Effector memory CD4-positive, alpha-beta T cell (primary cell): Measurements from ENCODE around the gene GIPC3.

Experiments
- DNase-seq, 3 donors: peaks; one replicate each; pipeline ENCODE4 v3.0.0-alpha.2; 2020
- H3K27ac ChIP-seq: 2 replicates; pipeline ENCODE4 v1.7.0; 2013; ENCODE audit warnings: mild to moderate bottlenecking, low read length, moderate library complexity; ENCODE audit not compliant: insufficient read depth, poor library complexity, severe bottlenecking
- H3K27me3 ChIP-seq: replicated peaks from 2 replicates; pipeline ENCODE4 v1.7.0; 2013; ENCODE audit warnings: mild to moderate bottlenecking, low read length; ENCODE audit not compliant: insufficient read depth, control insufficient read depth, poor library complexity, severe bottlenecking
- H3K36me3 ChIP-seq: 2 replicates; pipeline ENCODE4 v1.7.0; 2013; ENCODE audit warnings: mild to moderate bottlenecking, low read length, moderate library complexity; ENCODE audit not compliant: control insufficient read depth, insufficient read depth
- H3K4me1 ChIP-seq: 2 replicates; pipeline ENCODE4 v1.7.0; 2013; ENCODE audit warnings: low read length, mild to moderate bottlenecking; ENCODE audit not compliant: control insufficient read depth, insufficient read depth, poor library complexity, severe bottlenecking
- H3K4me3 ChIP-seq: 2 replicates; pipeline ENCODE4 v1.7.0; 2013; ENCODE audit warnings: low read length, low read depth, mild to moderate bottlenecking; ENCODE audit not compliant: insufficient read depth, poor library complexity, severe bottlenecking
- H3K9me3 ChIP-seq: 2 replicates; pipeline ENCODE4 v1.7.0; 2013; ENCODE audit warnings: mild to moderate bottlenecking, low read length, moderate library complexity; ENCODE audit not compliant: control insufficient read depth

GIPC3 gene

GRCh38 chr19:3589949-3590348 is 4.7 kb downstream of the GIPC3 start:
- H3K4me1 ChIP-seq, result peaks cover 4% of the 10 kb centered on the region
- no peaks in the 10 kb centered on the region for H3K36me3 ChIP-seq
- no peaks in the 10 kb centered on the region for H3K9me3 ChIP-seq
- H3K27me3 ChIP-seq, result no peaks in the 10 kb centered on the region
- no peak for DNase-seq
- no peak overlapping the region for H3K4me3 ChIP-seq
- no peak overlapping the region for H3K27ac ChIP-seq

DNA sequence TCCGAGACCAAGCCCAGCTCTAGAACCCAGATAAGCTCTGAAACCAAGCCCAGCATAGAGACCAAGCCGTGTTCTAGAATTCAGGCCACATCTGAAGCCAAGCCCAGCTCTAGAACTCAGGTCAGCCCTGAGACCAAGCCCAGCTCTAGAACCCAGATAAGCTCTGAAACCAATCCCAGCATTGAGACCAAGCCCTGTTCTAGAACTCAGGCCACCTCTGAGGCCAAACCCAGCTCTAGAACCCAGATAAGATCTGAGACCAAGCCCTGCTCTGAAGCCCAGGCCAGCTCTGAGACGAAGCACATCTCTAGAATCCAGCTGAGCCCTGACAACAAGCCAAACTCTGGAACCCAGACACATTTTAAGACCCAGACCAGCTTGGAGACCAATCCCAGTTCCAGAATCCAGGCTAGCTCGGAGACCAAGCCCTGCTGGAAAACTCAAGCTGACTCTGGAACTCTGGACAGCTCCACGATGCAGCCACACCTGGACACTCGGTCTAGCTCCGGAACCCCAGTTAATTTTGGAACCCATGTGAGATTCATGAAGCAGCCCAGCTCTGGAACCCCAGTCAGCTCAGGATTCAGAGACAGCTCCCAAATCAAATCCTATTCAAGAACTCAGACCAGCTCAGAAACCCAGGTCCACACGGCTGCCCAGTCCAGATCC is 5.8 kb downstream of the GIPC3 start:
- DNase-seq, result no peak
- H3K27ac ChIP-seq, result no peak overlapping the region
- no peaks in the 10 kb centered on the region for H3K36me3 ChIP-seq
- H3K4me1 ChIP-seq, result no peaks in the 10 kb centered on the region
- no peaks in the 10 kb centered on the region for H3K27me3 ChIP-seq
- H3K4me3 ChIP-seq, result no peak overlapping the region
- no peaks in the 10 kb centered on the region for H3K9me3 ChIP-seq

GRCh38 chr19:3591876-3592613 is 6.8 kb downstream of the GIPC3 start:
- no peaks in the 10 kb centered on the region for H3K27me3 ChIP-seq

DNA sequence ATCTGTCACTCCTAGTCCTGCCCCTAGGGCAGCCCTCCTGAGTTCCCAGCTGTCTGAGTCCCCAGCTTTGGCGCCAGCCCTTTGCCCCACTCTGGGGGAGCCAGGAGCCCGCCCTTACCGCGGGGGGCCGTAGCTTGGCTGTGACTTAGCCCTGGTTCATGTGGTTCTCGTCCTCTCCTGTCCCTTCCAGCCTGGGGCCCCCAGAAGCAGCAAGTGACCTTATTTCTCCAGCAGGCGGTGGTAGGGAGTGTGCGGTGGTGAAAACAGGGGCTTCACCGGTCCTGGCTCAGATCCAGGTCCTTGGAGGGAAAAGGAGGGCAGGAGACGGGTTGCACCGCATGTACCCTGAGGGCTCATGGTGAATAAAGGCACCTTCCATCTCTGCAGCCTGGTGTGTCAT is 7.9 kb downstream of the GIPC3 start:
- DNase-seq, result no peak
- Histone ChIP-seq H3K9me3 (no peaks in the 10 kb centered on the region), H3K4me3 (no peak overlapping the region), H3K4me1 (no peaks in the 10 kb centered on the region), H3K27ac (no peak overlapping the region), H3K27me3 (no peaks in the 10 kb centered on the region), H3K36me3 (no peaks in the 10 kb centered on the region)

More at GRCh38 chr19:3591876-3592613, 6.8 kb downstream of the GIPC3 start:
- no peak for DNase-seq
- no peaks in the 10 kb centered on the region for H3K36me3 ChIP-seq
- no peak overlapping the region for H3K4me3 ChIP-seq
- H3K4me1 ChIP-seq, result no peaks in the 10 kb centered on the region
- no peaks in the 10 kb centered on the region for H3K9me3 ChIP-seq
- no peak overlapping the region for H3K27ac ChIP-seq

GRCh38 chr19:3595521-3596061 is 10.3 kb downstream of the GIPC3 start:
- H3K36me3 ChIP-seq, result no peaks in the 10 kb centered on the region

DNA sequence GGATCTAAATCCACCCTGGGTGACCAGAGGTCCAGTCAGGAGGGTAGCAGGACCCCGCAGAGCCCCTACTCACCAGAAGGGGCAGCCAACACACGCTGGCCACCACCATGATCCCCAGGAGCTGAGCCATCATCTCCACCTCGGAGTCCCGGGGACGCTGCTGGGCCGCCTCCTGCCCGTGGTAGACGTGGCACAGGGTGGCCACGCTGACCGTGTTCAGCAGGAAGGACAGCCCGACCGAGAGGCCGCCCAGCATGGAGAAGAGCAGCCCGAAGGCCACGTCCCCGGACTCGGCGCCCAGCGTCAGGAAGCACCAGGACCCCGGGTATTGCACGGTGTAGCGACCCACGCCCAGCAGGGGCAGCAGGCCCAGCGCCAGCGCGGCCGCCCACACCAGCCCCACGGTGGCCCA is 14.5 kb downstream of the GIPC3 start:
- H3K36me3 ChIP-seq, result no peaks in the 10 kb centered on the region
- DNase-seq, result no peak
- no peaks in the 10 kb centered on the region for H3K27me3 ChIP-seq
- H3K4me3 ChIP-seq, result no peak overlapping the region
- H3K9me3 ChIP-seq, result no peaks in the 10 kb centered on the region
- no peak overlapping the region for H3K27ac ChIP-seq
- peaks cover 3% of the 10 kb centered on the region for H3K4me1 ChIP-seq

More at GRCh38 chr19:3595521-3596061, 10.3 kb downstream of the GIPC3 start:
- no peaks in the 10 kb centered on the region for H3K27me3 ChIP-seq
- no peak overlapping the region for H3K27ac ChIP-seq
- H3K9me3 ChIP-seq, result no peaks in the 10 kb centered on the region
- no peak overlapping the region for H3K4me3 ChIP-seq
- no peak for DNase-seq
- no peaks in the 10 kb centered on the region for H3K4me1 ChIP-seq

DNA sequence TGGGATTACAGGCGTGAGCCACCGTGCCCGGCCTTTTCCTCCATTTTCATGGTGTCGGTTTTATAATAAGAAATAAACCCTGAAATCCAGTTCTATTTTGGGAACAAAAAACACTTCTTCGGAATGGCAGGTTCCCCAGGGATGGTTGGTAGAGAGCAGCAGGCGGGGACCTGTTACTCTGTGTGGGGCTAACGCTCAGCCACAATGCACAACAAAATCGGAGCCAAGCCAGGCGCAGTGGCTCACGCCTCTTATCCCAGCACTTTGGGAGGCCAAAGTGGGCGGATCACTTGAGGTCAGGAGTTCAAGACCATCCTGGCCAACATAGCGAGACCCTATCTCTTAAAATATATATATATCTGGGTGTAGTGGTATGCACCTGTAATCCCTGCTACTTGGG is 15.7 kb downstream of the GIPC3 start:
- no peak overlapping the region for H3K27ac ChIP-seq
- no peaks in the 10 kb centered on the region for H3K36me3 ChIP-seq
- no peak for DNase-seq
- H3K4me3 ChIP-seq, result no peak overlapping the region
- no peaks in the 10 kb centered on the region for H3K27me3 ChIP-seq
- no peaks in the 10 kb centered on the region for H3K9me3 ChIP-seq
- peaks cover 16% of the 10 kb centered on the region for H3K4me1 ChIP-seq

- H3K27me3 ChIP-seq, result no peaks in the 10 kb centered on the region
- peaks cover 26% of the 10 kb centered on the region for H3K4me1 ChIP-seq
- H3K4me3 ChIP-seq, result no peak overlapping the region
- no peaks in the 10 kb centered on the region for H3K9me3 ChIP-seq
- H3K27ac ChIP-seq, result no peak overlapping the region
- DNase-seq, result no peak
- H3K36me3 ChIP-seq, result no peaks in the 10 kb centered on the region
Observed at GRCh38 chr19:3603121-3603811, 18.0 kb downstream of the GIPC3 start.

DNA sequence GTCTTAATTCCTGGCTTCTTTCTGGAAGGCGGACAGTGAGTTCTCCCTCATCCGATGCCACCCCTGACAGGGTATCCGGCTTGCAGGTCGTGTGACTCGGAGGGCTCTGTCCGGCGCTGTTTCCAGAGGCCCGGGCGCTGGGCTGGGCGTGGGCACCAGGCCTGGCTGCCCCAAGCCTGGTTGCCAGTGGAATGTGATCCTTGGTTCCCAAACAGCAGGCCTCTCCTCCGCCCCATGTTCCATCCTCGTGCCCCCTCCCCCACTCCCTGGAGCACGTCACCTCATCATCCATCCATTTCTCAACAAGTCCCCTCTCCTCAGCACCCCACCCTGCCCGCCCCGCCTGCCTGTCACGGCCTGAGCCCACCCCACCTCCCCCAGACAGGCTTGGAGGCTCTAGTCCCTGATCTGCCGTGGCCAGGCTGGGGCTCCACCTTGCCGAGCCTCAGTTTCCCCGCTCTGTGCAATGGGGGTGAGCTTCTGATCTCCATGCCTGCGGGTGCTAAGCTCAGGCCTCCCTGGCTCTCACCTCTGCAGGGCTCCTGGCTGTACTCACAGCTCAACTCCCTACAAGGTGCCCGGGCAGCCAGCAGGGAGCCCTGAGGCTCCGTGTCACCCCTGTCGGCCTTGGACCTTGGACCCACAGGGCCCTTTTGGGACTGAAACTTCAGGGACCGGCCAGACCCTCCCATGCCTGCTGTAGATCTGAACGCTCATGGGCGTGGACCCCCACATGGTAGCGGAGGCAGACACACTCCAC is 19.1 kb downstream of the GIPC3 start:
- H3K27ac ChIP-seq, result no peak overlapping the region
- no peak overlapping the region for H3K4me3 ChIP-seq
- H3K4me1 ChIP-seq, result peaks cover 26% of the 10 kb centered on the region
- no peak for DNase-seq
- no peaks in the 10 kb centered on the region for H3K36me3 ChIP-seq
- no peaks in the 10 kb centered on the region for H3K9me3 ChIP-seq
- no peaks in the 10 kb centered on the region for H3K27me3 ChIP-seq
